ENCODE measurements around the gene SERP2.

The SERP2 gene

DNA sequence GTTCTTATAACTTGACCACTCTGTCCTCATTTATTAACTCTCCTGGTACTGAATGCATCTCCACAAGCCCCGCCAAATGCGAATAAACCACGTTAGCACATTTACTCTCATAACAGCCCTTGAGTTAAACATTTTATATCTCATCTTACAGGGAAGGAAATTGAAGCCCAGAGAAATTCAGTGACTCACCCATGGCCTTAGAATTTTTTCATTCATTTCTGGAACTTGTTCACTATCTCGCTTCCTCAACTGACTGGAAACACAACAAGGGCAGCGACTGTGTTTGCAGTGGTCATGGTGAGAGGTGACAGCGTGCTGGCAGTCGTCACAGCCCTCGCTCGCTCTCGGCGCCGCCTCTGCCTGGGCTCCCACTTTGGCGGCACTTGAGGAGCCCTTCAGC lies 39.5 kb downstream of the SERP2 start:
- no peak for DNase-seq

DNA sequence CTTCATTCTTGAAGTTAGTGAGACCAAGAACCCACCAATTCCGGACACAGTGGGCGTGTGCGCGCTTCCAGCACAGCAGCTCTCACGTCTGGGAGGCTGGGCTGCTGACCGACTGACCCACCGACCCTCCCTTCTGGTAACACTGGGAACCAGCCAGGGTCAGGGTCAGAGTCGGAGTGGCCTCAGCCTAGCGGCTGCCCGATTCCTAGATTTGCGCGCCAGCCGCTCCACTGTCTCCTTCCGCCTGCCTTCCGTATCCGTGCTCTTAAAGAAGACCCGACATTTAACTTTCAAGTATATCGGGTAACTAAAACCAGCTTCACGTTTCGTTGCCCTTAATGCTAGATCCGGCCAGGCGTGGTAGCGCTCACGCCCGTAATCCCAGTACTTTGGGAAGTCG lies 41.1 kb downstream of the SERP2 start:
- DNase-seq: no peak

DNA sequence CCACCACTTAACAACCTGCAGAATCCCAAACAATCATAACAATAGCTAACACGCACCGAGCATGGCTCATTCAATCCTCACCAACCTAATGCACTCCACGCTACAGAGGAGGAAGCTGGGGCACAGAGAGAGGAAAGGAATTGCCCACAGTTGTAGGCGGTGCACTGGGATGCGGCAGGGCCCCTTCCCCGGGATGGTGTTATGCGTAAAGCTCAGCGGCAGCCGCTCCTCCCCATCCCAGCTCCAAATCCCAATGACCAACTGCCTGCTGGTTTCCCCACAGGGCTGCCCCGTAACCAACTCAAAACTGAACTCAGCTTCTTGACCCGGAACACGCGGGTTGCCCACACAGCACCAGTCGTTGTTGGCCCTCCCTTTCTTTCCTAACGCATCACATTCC lies 42.2 kb downstream of the SERP2 start:
- DNase-seq: no peak

DNA sequence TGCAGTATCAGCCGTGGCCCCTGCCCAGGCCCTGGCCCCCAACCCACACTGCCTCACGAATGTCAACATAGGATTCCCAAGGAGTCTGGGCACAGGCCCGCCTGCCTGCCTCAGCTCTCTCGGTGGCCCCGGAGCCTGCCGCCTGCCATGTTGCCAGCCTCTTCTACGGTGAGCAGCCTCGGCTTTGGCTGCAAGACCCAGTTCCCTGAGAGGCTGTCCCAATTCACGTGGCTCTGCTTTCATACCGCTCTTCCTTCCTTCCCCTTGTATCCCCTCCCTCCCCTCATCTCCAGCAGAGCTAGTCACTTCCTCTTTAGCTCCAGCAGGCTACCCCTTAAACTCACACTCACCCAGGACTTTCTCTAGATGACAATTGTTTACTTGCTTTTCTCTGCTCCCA lies 42.7 kb downstream of the SERP2 start:
- DNase-seq: no peak

DNA sequence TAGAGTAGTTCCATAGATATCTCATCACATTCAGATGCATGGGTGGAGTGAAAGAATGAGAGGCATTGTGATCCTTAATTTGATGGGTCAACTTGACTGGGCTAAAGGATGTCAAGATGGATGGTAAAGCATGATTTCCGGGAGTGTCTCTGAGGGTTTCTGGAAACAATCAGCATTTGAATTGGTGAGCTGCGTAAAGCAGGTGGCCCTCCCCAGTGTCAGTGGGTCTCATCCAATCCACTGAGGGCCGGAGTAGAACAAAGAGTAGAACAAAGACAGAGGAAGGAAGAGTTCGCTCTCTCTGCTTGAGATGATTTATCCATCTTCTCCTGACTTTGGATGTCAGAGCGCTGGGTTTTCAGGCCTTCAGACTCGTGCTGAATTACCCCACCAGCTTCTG lies 43.1 kb downstream of the SERP2 start:
- DNase-seq: no peak

DNA sequence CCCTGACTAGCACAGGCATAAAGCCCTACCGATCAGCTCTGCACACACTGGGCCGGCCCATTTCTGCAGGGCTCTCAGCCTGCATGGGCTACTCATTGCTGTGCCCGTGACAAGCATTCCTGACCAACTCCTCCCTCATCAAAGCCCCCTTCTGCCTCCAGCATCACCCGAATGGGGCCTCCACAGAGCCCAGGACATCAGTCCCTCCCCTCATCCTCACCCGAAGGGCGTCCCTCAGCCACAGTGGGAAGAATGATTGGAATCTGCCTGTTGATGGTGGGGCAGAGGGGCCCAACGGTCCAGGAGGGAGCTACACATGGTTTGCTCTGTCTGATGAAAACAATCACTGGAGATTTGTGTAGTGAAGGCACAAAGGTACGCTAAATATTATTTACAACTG lies 43.8 kb downstream of the SERP2 start:
- no peak for DNase-seq

DNA sequence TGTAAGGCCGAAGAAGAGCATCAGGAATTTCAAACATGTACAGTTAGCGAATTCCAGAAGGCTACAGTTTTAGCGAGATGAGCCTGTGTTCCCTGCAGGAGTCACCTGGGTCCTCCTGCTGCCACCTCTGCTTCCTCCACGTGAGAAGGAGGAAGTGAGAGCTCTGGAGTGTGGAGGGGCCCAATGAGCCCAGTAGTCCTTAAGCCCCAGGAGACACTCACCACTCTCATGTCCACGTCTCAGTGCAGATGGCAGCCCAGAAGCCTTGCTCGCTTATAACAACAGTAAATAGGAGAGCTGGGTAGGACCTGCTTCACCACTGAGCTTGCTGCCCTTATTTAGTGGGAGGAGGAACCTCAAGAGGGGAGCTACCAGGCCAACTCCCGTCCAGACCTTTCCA lies 44.3 kb downstream of the SERP2 start:
- DNase-seq: no peak

DNA sequence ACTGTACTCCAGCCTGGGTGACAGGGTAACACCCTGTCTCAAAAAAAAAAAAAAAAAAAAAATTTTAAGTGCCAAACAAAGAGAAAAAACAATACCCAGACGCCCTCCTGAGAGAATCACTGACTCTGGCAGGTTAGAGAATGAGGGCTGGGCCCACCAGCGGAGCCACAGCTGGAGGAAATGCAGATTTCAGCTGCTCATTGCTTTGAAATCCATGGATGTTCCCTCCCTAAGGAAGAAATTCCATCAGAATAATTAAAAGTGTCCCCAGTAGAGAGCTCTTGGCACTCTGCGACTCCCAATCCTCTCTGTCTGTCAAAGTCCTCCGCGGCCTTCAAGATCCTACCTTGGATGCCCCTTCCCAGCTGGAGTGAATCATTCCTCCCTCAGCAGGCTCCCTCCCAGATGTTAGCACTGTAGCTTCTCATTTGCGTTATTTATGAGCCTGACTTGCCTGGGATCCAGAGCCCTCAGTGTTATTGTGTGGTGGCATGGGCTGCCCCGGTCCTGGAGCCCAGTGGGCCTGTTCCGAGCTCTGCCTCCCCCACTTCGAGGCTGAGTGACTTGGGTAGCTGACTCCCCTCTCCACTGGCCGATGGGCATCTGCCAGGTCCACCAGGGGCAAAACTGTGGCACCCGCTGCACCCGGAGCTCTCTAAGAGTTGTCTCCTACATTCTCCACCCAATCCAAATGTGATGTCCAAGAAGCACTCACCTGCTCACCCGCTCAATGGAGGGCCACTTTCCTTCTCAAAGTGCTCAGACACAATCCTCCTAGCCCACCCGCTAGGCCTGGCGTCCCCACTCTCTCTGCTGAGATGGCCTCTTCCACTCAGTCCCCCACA lies 47.0 kb downstream of the SERP2 start:
- no peak for DNase-seq

DNA sequence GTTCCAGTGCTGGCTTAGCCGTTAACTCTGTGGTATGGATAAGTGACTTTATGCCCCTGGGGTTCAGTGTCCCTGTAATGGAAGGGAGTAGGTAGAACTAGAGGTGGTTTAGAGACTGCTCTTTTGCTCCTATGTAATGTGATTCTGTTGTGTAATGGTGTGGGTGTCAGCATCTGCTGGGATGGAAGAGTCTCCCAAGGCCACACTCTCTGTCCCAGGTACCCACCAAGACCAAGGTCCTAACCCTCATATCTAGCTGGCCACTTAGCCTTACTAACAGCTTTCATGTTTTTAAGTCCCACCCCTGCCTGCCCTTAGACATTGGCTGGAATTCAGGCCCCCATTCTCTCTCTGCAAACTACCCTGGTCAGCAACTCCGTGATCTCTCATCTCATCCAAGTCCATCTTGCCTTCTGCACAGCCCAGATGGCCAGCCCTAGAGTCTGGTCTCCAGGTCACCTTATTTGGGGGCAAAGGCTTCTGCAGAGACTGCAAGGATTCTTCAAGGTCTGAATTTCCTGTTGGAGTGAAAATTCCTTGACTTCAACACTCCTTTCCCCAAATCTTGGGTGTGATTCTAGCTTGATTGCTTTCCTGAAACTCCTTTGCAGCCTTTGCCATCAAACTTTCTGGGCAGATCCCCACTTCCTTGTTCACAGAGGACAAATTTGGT lies 48.4 kb downstream of the SERP2 start:
- DNase-seq: no peak

DNA sequence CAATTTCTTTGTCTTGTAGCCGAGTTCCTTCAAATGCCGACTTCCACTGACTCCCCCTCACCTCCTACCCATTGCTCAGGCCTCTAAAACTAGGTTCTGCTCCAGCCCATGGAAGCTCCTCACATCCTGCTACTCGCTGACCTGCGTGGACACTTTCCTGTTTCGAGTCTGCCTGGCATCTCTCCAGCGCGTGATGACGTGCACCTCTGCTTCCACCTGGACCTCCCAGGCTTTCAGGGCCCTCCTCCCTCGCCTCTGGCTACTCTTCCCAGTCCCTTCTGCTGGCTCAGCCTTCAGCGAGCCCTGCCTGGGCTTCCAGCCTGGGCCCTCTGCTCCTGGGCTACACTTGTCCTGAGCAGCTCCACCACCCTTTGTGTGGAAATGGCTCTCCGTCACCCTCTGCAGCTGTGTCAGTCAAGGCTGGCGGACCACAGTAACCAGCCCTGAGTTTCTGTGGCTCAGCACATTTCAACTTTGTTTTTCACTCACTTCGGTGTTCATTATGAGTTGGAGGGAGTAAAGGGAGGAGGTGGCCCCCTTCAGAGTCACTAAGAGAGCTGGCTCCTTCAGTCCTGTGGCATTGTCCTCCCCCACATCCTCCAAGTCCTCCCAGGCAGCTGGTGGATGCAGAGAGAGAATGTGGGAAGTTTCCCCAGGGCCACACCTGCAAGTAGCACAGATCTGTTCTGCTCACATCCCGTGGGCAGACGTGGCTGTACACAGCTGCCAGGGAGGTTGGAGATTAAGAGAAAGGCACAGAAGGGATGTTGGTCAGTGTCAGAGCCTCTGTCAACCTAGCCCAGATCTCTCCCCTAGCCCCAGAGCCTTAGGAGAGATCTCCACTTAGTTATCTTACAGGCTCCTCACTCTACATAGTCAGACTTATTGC lies 49.4 kb downstream of the SERP2 start:
- DNase-seq: no peak

DNA sequence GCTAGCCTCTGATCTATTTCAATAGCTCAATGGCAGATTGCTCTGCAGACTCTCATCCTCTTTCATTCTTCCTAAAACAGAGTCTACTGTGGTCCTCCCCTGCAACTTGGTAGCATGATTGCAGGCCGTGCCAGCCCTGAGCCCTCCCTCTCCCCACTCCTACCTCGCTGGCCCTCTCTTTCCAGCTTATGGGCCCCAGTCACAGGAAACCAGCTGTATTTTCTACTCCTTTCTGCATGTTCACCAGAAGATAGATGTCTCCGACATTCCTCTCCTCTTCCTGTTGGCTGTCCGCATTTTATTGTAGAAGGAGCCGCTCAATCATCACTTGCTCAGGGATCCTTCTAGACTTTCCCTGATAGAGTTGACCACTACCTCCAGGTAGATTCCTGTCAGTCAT lies 50.2 kb downstream of the SERP2 start:
- DNase-seq: no peak

DNA sequence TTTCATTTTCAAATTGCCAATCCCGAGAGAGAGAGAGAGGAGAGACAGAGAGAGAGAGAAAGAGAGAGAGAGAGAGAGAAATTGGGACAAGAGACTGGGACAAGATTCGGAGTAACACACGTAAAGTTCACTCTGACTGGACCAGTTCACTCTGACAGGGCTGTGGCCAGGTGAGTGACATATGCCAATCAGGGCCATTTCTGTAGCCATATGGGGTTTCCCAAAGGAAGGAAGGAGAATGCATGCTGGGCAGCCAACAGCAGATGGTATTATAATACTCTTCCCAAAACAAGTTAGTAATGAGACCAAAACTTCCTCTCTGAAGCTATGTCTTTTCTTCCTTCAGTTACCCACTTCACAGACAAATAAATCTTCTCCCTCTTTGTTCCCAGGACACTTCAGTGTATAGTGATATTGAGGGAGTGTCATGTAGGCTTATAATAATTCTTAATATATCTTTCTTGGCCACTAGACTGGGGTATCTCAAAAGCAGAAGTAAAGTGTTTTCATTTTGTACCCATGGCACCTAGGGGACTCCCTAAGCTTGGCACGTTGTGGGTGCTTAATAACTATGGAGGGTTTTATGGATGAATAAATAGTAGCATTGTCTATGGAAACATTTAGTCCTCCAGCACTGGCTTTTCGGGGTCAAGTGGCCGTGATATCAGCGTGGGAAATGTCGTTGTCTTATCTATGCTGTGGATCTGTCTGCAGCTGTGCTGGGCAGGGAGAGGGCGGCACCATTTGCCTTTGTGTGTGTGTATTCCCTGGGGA lies 51.6 kb downstream of the SERP2 start:
- DNase-seq: no peak

DNA sequence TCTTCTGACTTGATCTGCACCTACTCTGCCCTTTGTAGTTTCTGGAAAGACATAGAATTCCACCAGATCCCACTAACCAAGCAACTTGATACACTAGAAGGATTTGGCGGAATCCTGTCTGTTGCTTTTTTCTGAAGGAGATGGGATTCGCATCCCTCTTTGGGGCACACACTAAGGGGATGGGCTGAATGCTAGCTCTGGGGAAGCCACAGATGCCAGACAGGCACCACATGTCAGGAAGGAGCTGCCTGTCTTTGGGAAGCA lies 52.1 kb downstream of the SERP2 start:
- no peak for DNase-seq

DNA sequence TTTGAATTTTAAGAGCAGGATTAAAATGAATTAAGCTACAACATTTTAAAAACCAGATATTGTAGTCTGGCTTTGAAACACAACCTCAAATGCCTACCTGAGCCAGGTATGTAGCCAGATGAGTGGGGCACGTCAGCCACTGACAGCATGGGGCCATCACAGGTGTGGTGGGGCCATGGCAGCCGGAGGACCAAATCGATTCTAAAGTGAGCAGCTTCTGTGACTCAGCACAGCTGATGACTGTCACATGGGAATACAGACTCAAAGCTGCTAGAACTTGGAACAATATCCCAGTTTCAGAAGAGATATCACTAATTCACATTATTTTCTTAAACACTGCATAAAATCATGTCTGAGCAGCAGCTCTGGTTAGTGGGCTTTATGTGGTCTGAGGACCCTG lies 52.8 kb downstream of the SERP2 start:
- DNase-seq: no peak

DNA sequence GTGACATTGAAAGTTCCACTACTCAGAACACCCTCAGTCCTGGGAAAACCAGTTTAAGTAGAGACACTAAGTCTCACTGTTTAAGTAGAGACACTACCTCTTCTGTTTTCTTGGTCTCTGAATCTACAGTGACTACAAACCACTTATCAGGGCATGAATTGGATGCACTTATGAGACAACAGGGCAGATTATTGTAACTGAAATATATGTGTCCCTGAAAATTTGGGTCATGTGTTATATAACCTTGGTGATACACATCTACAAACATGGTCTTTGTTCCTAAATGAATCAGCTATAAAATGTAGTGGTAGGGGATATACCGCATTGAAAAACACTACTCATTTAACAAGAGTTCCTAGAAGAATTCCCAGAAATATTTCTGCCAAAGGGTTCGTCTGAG lies 55.7 kb downstream of the SERP2 start:
- no peak for DNase-seq

DNA sequence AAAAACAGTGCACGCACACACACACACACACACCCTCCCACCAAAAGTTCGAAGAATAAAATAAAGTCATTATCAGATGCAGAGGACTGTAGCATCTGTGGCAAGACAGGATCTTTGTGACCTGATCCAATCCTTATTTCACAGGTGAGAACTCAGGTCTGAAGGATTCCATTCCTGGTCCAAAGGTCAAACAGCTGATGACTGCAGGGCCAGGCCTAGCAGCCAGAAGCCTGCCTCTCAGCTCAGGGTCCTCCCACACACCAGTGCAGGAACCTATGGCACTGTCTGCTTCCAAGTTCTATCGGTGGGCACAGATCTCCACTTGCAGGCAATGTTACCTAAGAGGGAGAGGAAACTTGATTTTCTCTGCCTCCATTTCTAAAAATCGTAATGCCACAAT lies 57.5 kb downstream of the SERP2 start:
- DNase-seq: no peak

DNA sequence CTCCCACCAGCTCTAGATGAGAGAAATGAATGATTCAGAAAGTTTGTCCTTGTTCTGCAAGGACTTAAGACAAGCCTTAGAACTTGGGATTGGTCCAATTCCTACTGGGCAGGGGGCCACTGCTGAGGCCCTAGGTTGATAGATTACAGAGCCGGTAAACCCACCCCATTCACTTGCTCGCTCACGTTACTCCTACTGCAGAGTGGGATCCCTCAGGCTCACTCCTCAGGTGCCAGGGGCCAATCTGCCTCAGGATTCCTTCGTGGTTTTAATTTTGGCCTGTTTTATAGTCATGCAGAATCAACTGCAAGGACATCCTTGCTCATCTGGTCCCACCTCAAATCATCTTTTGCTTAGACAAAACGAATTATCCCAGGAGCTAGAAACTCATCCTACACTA lies 59.0 kb downstream of the SERP2 start:
- no peak for DNase-seq

DNA sequence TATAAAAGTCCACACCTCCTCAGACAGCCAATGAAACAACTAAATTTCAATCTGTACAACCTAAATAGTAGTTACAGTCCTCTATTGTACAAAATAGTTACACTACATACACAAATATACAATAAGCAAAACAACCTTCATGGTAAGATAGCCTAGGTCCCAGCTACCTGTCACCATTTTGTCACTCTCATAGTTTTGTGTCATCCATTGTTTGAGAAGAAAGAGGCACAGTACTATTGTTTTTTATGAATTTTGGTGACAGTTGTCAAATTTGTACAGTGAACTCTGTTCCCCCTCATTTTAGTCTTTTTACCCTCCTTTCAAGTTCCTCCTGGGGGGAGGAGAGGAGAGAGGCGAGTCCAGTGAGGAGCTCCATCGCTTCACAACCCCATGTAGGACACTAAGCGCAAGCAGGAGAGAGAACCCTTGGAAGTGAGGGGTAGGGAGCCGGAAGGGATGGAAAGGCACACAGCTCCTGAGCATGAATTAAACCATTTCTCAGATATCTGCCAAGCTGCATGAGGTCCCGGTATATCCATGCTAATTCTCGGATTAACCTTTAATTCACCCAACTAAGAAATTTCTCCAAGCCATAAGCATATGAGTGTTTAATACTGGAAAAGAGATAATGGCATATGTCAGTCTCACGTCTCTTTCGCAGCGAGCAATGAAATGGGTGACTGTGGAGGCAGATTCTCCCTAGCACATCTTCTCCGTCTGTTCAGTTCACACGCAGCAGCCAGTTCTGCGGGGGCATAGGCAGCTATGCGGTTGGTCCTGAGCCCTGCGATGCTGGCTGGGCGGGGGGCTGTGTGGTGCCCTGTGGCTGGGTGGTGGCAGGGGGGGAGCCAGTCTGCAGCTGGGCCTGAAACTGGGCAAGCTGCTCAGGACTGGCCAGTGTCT lies 60.5 kb downstream of the SERP2 start:
- DNase-seq: no peak

DNA sequence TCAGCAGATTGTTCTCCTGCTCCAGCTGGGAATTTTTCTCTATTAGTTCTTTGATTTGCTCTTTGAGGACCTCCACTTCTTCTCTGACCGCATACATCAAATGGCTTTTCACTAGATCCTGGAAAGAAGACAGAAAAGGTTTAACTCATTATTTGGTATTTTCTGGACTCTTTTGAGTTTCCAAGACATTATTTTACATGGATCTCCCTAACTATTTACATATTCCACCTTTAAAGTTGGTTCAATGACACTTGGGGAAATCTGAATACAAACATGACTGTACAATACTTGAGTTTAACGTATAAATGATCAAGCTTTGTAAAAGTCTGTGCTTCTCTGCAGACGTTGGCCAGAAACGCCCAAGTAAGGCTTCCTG lies 61.1 kb downstream of the SERP2 start:
- no peak for DNase-seq

DNA sequence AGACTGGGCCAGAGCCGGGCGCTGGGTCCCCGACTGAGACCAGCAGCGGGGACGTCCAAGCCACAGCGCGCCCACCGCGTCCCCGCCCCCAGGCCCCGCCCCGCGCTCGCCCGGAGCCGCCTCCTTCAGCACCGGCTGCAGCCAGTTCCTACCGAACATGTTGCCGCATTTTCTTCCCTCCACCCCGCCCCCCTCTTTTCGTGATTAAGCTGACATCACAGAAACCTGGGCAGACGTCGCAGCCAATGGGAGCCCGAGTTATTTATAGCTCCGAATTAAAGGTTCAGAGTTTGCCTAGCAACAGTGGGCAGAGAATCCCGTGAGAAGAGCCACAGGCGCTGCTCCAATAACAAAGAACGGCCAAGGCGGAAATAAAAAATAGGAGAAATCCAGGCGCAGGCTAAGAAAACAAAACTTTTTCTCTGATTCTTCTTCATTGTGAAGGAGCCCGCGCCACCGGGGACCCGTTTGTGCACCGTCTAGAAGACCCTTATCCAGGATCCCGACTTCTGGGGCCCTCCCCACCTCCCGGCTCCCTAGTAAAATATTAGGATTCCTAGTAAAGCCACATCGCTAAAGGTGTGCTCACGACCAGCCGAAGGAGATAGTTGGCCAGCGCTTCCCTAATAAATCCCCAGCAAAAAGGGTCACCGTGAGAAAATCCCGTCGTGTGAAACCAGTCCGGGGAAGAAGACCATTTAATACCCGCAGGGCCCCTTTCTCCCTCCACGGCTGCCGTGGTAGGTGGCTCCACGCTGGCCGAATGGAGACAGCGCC lies 61.7 kb downstream of the SERP2 start:
- peak; percentile 94 for DNase-seq

DNA sequence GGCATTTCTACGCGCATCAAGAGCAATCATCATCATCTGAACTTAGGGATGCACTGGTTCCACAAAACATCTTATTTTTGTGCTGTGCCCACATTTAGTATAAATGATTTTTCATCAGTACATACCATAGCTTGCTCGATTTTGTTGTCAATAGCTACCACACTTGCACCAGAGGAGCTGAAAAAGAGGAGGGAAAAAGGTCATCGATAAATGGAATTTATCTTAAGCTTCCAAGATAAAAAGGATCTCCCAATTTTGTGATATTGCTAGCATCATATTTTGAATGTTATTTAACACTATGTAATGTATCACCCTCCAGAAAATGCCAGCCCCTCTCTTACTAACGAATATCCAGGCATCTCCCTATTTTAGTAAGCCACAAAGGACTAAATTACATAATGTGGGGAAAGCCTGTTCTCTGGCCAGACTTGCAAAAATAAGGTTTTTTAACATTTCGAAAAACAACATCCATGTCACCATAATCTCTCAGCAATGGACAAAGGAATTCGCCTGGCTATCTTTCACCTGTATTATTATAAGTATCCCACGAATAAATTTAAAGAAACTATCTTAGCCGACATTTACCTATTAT lies 62.4 kb downstream of the SERP2 start:
- DNase-seq: peak; percentile 21

All from CD4-positive, alpha-beta T cell treated with Interleukin-10 for 1 hour (primary cell).